RWPE1 (cell line): ENCODE measurements around the gene IFT74.
A peak's percentile ranks its signal among the peaks of the same experiment; 100 is the strongest.

Experiments
- CTCF ChIA-PET: fragments of 350-600 bp; sonication (Branson Sonifier 250); formaldehyde crosslinking; extraction: SDS; loops from one replicate; lab custom pipeline; 2021; lab: Yijun Ruan, JAX
- POLR2A ChIA-PET: fragments of 400-600 bp; formaldehyde crosslinking; extraction: SDS; loops from one replicate; lab custom pipeline; 2020; ENCODE audit warnings: antibody characterized with exemption; ENCODE audit not compliant: low non-redundant PET; lab: Yijun Ruan, JAX
- DNase-seq: peaks from one replicate; pipeline ENCODE4 v3.0.0; 2012; ENCODE audit warnings: low spot score
- H3K27ac ChIP-seq: fragments of 450-650 bp; 2 replicates; pipeline ENCODE4 v1.5.1; 2017
- CTCF ChIP-seq: fragments of 450-650 bp; conservative IDR thresholded peaks from 2 replicates; pipeline ENCODE4 v1.5.1; 2017; ENCODE audit warnings: low read depth, mild to moderate bottlenecking

The IFT74 gene

GRCh38 chr9:26971721-26972120 lies 15.5 kb downstream of the IFT74 start:
- TF ChIP-seq CTCF, result no peak
- DNase-seq, result no peak
- H3K27ac ChIP-seq, result no peak overlapping the region
- CTCF ChIA-PET, result no interaction called here
- POLR2A ChIA-PET, result no interaction called here

GRCh38 chr9:26973989-26974388 lies 17.8 kb downstream of the IFT74 start:
- no peak overlapping the region for H3K27ac ChIP-seq
- TF ChIP-seq CTCF, result no peak
- DNase-seq, result no peak
- ChIA-PET POLR2A (no interaction called here), CTCF (interaction anchor here (0.6 kb wide), 1 partner anchor 13 kb away, joined by 9 read pairs; no protein-coding TSS in a partner anchor)

- CTCF ChIA-PET, result interaction anchor here (0.7 kb wide), 1 partner anchor 49 kb away, joined by 3 read pairs; no protein-coding TSS in a partner anchor
- no peak for DNase-seq
- no peak for TF ChIP-seq CTCF
- POLR2A ChIA-PET, result no interaction called here
- no peak overlapping the region for H3K27ac ChIP-seq
Measured at GRCh38 chr9:26974927-26975326, 18.7 kb downstream of the IFT74 start.

GRCh38 chr9:26975728-26976707 lies 19.8 kb downstream of the IFT74 start:
- ChIA-PET CTCF (no interaction called here), POLR2A (no interaction called here)
- peak; percentile 29 for TF ChIP-seq CTCF
- no peak overlapping the region for H3K27ac ChIP-seq
- no peak for DNase-seq

- no peak for DNase-seq
- ChIA-PET CTCF (no interaction called here), POLR2A (no interaction called here)
- no peak for TF ChIP-seq CTCF
- H3K27ac ChIP-seq, result no peak overlapping the region
Measured at GRCh38 chr9:26983340-26983739, 27.1 kb downstream of the IFT74 start.

GRCh38 chr9:26995810-26996209 lies 39.6 kb downstream of the IFT74 start:
- ChIA-PET CTCF (no interaction called here), POLR2A (no interaction called here)
- no peak for DNase-seq
- no peak for TF ChIP-seq CTCF
- H3K27ac ChIP-seq, result no peak overlapping the region
